T-cell (primary cell): ENCODE results near the gene E2F3. TPM values are rescaled to one million over a fixed set of nuclear protein-coding genes. Genes with fewer than 3 reads are reported as not detected.

ENCODE experiments used
- ATAC-seq, 4 experiments: fragments of 200-7000 bp in 3 of 4; fragments of 150-1000 bp in 1 of 4; cut with Tn5 transposase; replicated peaks in 1 of 4; 1 replicate in 3 of 4; 2 replicates in 1 of 4; pipeline ENCODE4 v1.10.0; 2021; ENCODE audit warnings: moderate library complexity in 3 of 4, mild to moderate bottlenecking in 2 of 4, moderate number of reproducible peaks in 1 of 4
- CTCF ChIA-PET, 2 donors: fragments of 300-600 bp; sonication (Branson Sonifier 250); formaldehyde crosslinking; loops; one replicate each; lab custom pipeline; 2022; ENCODE audit warnings: antibody characterized with exemption in 2 of 2; lab: Charles Lee
- POLR2A ChIA-PET, 2 donors: fragments of 300-600 bp; sonication (Branson Sonifier 250); formaldehyde crosslinking; loops; one replicate each; lab custom pipeline; 2022; ENCODE audit warnings: antibody characterized with exemption in 2 of 2; lab: Charles Lee
- DNase-seq, 35 experiments: peaks; one replicate each; pipeline versions ENCODE4 v3.0.0 to v3.0.0-alpha.2; 2013 to 2023
- H3K27ac ChIP-seq: one replicate; pipeline ENCODE4 v1.5.1; 2013; ENCODE audit warnings: low read length
- H3K27me3 ChIP-seq, 2 experiments: replicated peaks in 1 of 2; 1 replicate in 1 of 2; 2 replicates in 1 of 2; pipeline versions ENCODE4 v1.6.1 to v1.7.0; 2013; ENCODE audit warnings: low read length in 1 of 2, mixed read lengths in 1 of 2; ENCODE audit not compliant: control insufficient read depth in 2 of 2, insufficient read depth in 2 of 2; ENCODE audit errors: extremely low read depth in 1 of 2
- H3K36me3 ChIP-seq, 2 donors: 1 replicate in 1 of 2; 2 replicates in 1 of 2; pipeline versions ENCODE4 v1.6.1 to v1.7.0; 2013; ENCODE audit warnings: low read length in 1 of 2; ENCODE audit not compliant: control insufficient read depth in 2 of 2, insufficient read depth in 1 of 2; ENCODE audit errors: extremely low read depth in 1 of 2
- H3K4me1 ChIP-seq, 2 experiments: 1 replicate in 1 of 2; 2 replicates in 1 of 2; pipeline versions ENCODE4 v1.6.1 to v1.7.0; 2013; ENCODE audit warnings: low read length in 2 of 2, mixed read lengths in 1 of 2; ENCODE audit not compliant: insufficient read depth in 2 of 2, control insufficient read depth in 1 of 2; ENCODE audit errors: extremely low read depth in 1 of 2
- H3K4me3 ChIP-seq, 2 donors: 1 replicate in 1 of 2; 2 replicates in 1 of 2; pipeline versions ENCODE4 v1.5.1 to v1.7.0; 2013; ENCODE audit warnings: mild to moderate bottlenecking in 2 of 2, low read length in 1 of 2, moderate library complexity in 1 of 2; ENCODE audit not compliant: control insufficient read depth in 1 of 2; ENCODE audit errors: extremely low read depth in 1 of 2
- H3K9me3 ChIP-seq: 2 replicates; pipeline ENCODE4 v1.7.0; 2013
- H3K27ac Mint-ChIP-seq, 2 donors: one replicate each; pipeline ENCODE4 v1.8.0; 2020 to 2021; ENCODE audit warnings: mild to moderate bottlenecking in 2 of 2, mixed read lengths in 2 of 2
- H3K27me3 Mint-ChIP-seq, 2 donors: one replicate each; pipeline ENCODE4 v1.8.0; 2021 to 2022; ENCODE audit warnings: mixed read lengths in 2 of 2
- H3K36me3 Mint-ChIP-seq: one replicate; pipeline ENCODE4 v1.8.0; 2021; ENCODE audit warnings: mixed read lengths
- H3K4me1 Mint-ChIP-seq, 3 donors: one replicate each; pipeline ENCODE4 v1.8.0; 2020 to 2022; ENCODE audit warnings: mixed read lengths in 3 of 3, mild to moderate bottlenecking in 1 of 3
- H3K4me3 Mint-ChIP-seq, 3 donors: one replicate each; pipeline ENCODE4 v1.8.0; 2020 to 2022; ENCODE audit warnings: mild to moderate bottlenecking in 3 of 3, mixed read lengths in 3 of 3, moderate library complexity in 3 of 3
- H3K9me3 Mint-ChIP-seq, 3 donors: one replicate each; pipeline ENCODE4 v1.8.0; 2020 to 2022; ENCODE audit warnings: mixed read lengths in 3 of 3
- WGBS: methylation state at CpG from one replicate; pipeline ENCODE4 v1.1.5; 2013; ENCODE audit warnings: missing lambda C conversion rate; ENCODE audit not compliant: insufficient coverage; 5-methylcytosine and 5-hydroxymethylcytosine counted together
- total RNA-seq, 35 experiments: library from RNA in 6 of 35; stranded (reverse) in 6 of 35; fragments of 120-200 nt in 1 of 35; gene quantifications; one replicate each; pipeline versions ENCODE4 v1.2.1 to v1.2.4 and lab custom pipeline; 2013 to 2026

E2F3 gene
- total RNA-seq, 5 donors from 2014 or later (not counting 1 experiment from before 2014, with no cell fraction given) = 9.6 to 28.2 (median 23.1) TPM

- Mint-ChIP-seq H3K27me3 (no peaks in the 10 kb centered on the region), H3K27ac (peak overlapping the region in 1 of 2 donors; percentile 49), H3K4me3 (peak overlapping the region; percentile 96 to 100 (median 98)), H3K36me3 (peaks cover 3% of the 10 kb centered on the region), H3K4me1 (peaks cover 52 to 53% (median 52%) of the 10 kb centered on the region in 3 donors), H3K9me3 (no peaks in the 10 kb centered on the region)
- Histone ChIP-seq H3K36me3 (peaks cover 0 to 3% of the 10 kb centered on the region in 2 donors), H3K27me3 (no peaks in the 10 kb centered on the region), H3K4me3 (peak overlapping the region; percentile 67), H3K27ac (peak overlapping the region; percentile 79), H3K4me1 (peaks cover 24 to 26% of the 10 kb centered on the region in 2 experiments), H3K9me3 (no peaks in the 10 kb centered on the region)
- ChIA-PET CTCF (interaction anchor here (0.6 to 2.2 kb wide), 15 partner anchors 11 to 132 kb away, joined by 3 to 10 read pairs (median 5); no protein-coding TSS in a partner anchor), POLR2A (interaction anchor here (0.6 to 2.0 kb wide), 4 partner anchors 69 to 112 kb away, joined by 5 to 26 read pairs (median 10); no protein-coding TSS in a partner anchor)
- WGBS = 0% methylated on average over 26 of the region's 72 CpGs
- DNase-seq (peak; percentile 60 to 89 (median 74)), ATAC-seq (peak; percentile 50 to 57 (median 54))
Measured at GRCh38 chr6:20403070-20403765, 1.5 kb downstream of the E2F3 start.

GRCh38 chr6:20403766-20404640 is 2.3 kb downstream of the E2F3 start:
- Mint-ChIP-seq H3K4me3 (peak overlapping the region; percentile 96 to 100 (median 98)), H3K4me1 (peaks cover 56 to 59% (median 58%) of the 10 kb centered on the region in 3 donors), H3K36me3 (peaks cover 3% of the 10 kb centered on the region), H3K27ac (peak overlapping the region; percentile 95 to 96), H3K27me3 (no peaks in the 10 kb centered on the region), H3K9me3 (no peaks in the 10 kb centered on the region)
- CTCF ChIA-PET = interaction anchor here (0.5 to 2.2 kb wide), 41 partner anchors 10 to 1184 kb away, joined by 3 to 19 read pairs (median 4); partner anchors contain the start of gene CDKAL1 (in 1 of the 2)
- ATAC-seq = peak in 3 of 4 experiments; percentile 9 to 23 (median 22)
- Histone ChIP-seq H3K4me3 (peak overlapping the region; percentile 67 to 92), H3K4me1 (peaks cover 27 to 31% of the 10 kb centered on the region in 2 experiments), H3K36me3 (peaks cover 0 to 3% of the 10 kb centered on the region in 2 donors), H3K27me3 (no peaks in the 10 kb centered on the region), H3K27ac (peak overlapping the region; percentile 79), H3K9me3 (no peaks in the 10 kb centered on the region)
- POLR2A ChIA-PET = interaction anchor here (0.6 to 2.0 kb wide), 5 partner anchors 82 to 1194 kb away, joined by 3 to 26 read pairs (median 4); no protein-coding TSS in a partner anchor
- peak in 34 of 35 experiments; percentile 20 to 71 (median 47) for DNase-seq
- 2% methylated on average over 17 of the region's 38 CpGs for WGBS

- H3K27ac Mint-ChIP-seq = peak overlapping the region; percentile 95 to 96
- peak overlapping the region; percentile 96 to 100 (median 98) for H3K4me3 Mint-ChIP-seq
- 0% methylated on average over 3 of the region's 6 CpGs for WGBS
- peak; percentile 18 to 31 (median 24) for ATAC-seq
- H3K4me1 Mint-ChIP-seq = peaks cover 56 to 61% (median 60%) of the 10 kb centered on the region in 3 donors
- POLR2A ChIA-PET = interaction anchor here (0.6 to 2.0 kb wide), 6 partner anchors 81 to 1194 kb away, joined by 3 to 26 read pairs (median 4); no protein-coding TSS in a partner anchor
- Histone ChIP-seq H3K27ac (peak overlapping the region; percentile 79), H3K4me3 (peak overlapping the region; percentile 67 to 92), H3K27me3 (no peaks in the 10 kb centered on the region), H3K4me1 (peaks cover 29 to 33% of the 10 kb centered on the region in 2 experiments), H3K9me3 (no peaks in the 10 kb centered on the region), H3K36me3 (peaks cover 0 to 3% of the 10 kb centered on the region in 2 donors)
- H3K9me3 Mint-ChIP-seq = no peaks in the 10 kb centered on the region
- H3K36me3 Mint-ChIP-seq = peaks cover 3% of the 10 kb centered on the region
- H3K27me3 Mint-ChIP-seq = no peaks in the 10 kb centered on the region
- DNase-seq = peak; percentile 25 to 82 (median 63)
- CTCF ChIA-PET = interaction anchor here (0.5 to 2.2 kb wide), 45 partner anchors 9 to 1184 kb away, joined by 3 to 19 read pairs (median 4); partner anchors contain the start of gene CDKAL1 (in 1 of the 2)
Measured at GRCh38 chr6:20404641-20405032, 3.0 kb downstream of the E2F3 start.

GRCh38 chr6:20408851-20409250 is 7.2 kb downstream of the E2F3 start:
- ChIA-PET CTCF (interaction anchor here in 1 of 2 donors (0.6 kb wide), 1 partner anchor 1294 kb away, joined by 6 read pairs; no protein-coding TSS in a partner anchor), POLR2A (no interaction called here)
- H3K9me3 ChIP-seq = no peaks in the 10 kb centered on the region
- peak overlapping the region in 1 of 3 donors; percentile 55 for H3K4me3 Mint-ChIP-seq
- peaks cover 17% of the 10 kb centered on the region for H3K36me3 Mint-ChIP-seq
- no peaks in the 10 kb centered on the region for H3K9me3 Mint-ChIP-seq
- 90% methylated on average over 2 of the region's 4 CpGs for WGBS
- peak overlapping the region in 1 of 2 donors; percentile 43 for H3K27ac Mint-ChIP-seq
- peaks cover 28 to 34% of the 10 kb centered on the region in 2 experiments for H3K4me1 ChIP-seq
- ATAC-seq (no peak), DNase-seq (no peak)
- H3K4me3 ChIP-seq = no peak overlapping the region
- H3K27me3 ChIP-seq = no peaks in the 10 kb centered on the region
- no peaks in the 10 kb centered on the region for H3K27me3 Mint-ChIP-seq
- peak overlapping the region; percentile 35 for H3K27ac ChIP-seq
- H3K36me3 ChIP-seq = peaks cover 0 to 8% of the 10 kb centered on the region in 2 donors
- H3K4me1 Mint-ChIP-seq = peaks cover 70 to 81% (median 73%) of the 10 kb centered on the region in 3 donors

- Mint-ChIP-seq H3K27ac (peak overlapping the region; percentile 69 to 81), H3K4me3 (peak overlapping the region; percentile 46 to 56 (median 55)), H3K27me3 (no peaks in the 10 kb centered on the region), H3K36me3 (peaks cover 18% of the 10 kb centered on the region), H3K4me1 (peaks cover 65 to 83% (median 70%) of the 10 kb centered on the region in 3 donors), H3K9me3 (no peaks in the 10 kb centered on the region)
- ATAC-seq (peak in 3 of 4 experiments; percentile 45 to 50 (median 48)), DNase-seq (peak in 2 of 35 experiments; percentile 3 to 23)
- Histone ChIP-seq H3K27me3 (no peaks in the 10 kb centered on the region), H3K4me1 (peaks cover 24 to 29% of the 10 kb centered on the region in 2 experiments), H3K27ac (peak overlapping the region; percentile 35), H3K4me3 (peak overlapping the region in 1 of 2 donors; percentile 21), H3K36me3 (peaks cover 0 to 8% of the 10 kb centered on the region in 2 donors), H3K9me3 (no peaks in the 10 kb centered on the region)
- 14% methylated on average over 5 of the region's 6 CpGs for WGBS
- ChIA-PET POLR2A (interaction anchor here in 1 of 2 donors (0.6 kb wide), 1 partner anchor 54 kb away, joined by 7 read pairs; no protein-coding TSS in a partner anchor), CTCF (interaction anchor here in 1 of 2 donors (0.6 kb wide), 1 partner anchor 1293 kb away, joined by 6 read pairs; no protein-coding TSS in a partner anchor)
Measured at GRCh38 chr6:20409427-20409971, 7.8 kb downstream of the E2F3 start.
